Coronary artery (tissue), 2 donors: ENCODE measurements around the gene TAF15.

ENCODE experiments used
- DNase-seq: peaks from one replicate; pipeline ENCODE4 v3.0.0-alpha.2; 2017; ENCODE audit warnings: low spot score
- H3K27ac ChIP-seq, 2 donors: fragments of 200-600 bp; sonication (generic); one replicate each; pipeline ENCODE4 v1.5.1; 2016 to 2019
- H3K4me3 ChIP-seq: fragments of 200-600 bp; sonication (generic); 2 replicates; pipeline ENCODE4 v1.5.1; 2016; ENCODE audit warnings: mild to moderate bottlenecking, moderate library complexity
- TF ChIP-seq, protein P1 (sequence below): fragments of 200-600 bp; sonication (generic); IDR thresholded peaks from one replicate; pipeline ENCODE4 v1.5.1; 2019; ENCODE audit warnings: antibody characterized with exemption

Gene TAF15

DNA sequence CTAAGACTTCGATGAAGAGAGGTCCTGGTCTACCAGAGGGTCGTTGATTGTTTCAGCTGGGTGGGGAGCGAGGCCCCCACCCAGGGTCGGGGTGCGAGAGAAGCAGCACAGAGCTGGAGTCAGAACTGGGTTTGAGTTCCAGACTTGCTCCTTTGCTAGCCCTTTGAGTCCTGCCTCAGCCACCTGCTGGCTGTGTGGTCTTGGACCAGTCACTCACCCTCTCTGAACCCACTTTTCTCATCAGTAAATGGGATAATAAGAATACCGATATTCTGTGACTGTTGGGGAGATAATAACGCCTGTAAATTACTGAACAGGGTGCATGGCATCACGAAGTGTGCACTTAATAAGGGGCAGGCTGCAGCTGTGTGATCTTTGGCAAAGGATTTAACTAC, 13.4 kb upstream of the TAF15 start:
- Histone ChIP-seq H3K27ac (peak overlapping the region in 1 of 2 donors; percentile 81), H3K4me3 (peak overlapping the region; percentile 80)
- TF ChIP-seq, protein P1, sequence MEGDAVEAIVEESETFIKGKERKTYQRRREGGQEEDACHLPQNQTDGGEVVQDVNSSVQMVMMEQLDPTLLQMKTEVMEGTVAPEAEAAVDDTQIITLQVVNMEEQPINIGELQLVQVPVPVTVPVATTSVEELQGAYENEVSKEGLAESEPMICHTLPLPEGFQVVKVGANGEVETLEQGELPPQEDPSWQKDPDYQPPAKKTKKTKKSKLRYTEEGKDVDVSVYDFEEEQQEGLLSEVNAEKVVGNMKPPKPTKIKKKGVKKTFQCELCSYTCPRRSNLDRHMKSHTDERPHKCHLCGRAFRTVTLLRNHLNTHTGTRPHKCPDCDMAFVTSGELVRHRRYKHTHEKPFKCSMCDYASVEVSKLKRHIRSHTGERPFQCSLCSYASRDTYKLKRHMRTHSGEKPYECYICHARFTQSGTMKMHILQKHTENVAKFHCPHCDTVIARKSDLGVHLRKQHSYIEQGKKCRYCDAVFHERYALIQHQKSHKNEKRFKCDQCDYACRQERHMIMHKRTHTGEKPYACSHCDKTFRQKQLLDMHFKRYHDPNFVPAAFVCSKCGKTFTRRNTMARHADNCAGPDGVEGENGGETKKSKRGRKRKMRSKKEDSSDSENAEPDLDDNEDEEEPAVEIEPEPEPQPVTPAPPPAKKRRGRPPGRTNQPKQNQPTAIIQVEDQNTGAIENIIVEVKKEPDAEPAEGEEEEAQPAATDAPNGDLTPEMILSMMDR, result no peak
- no peak for DNase-seq

DNA sequence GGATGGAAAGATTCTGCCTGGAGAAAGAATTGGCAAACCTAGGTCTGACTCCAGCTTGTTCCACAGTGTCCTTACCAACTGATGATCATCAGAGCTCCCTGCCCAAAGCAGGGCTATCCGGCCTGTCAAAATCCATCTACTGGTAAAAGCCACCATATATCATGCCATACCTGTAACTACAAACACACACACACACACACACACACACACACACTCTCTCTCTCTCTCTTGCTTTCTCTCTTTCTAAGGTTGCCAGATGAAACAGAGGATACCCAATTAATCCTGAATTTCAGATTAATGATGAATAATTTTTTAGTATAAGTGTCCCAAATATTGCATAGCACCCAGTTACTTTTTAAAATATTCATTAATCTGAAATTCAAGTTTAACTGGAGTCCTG, 12.3 kb upstream of the TAF15 start:
- DNase-seq, result no peak
- no peak overlapping the region for H3K27ac ChIP-seq
- no peak overlapping the region for H3K4me3 ChIP-seq
- TF ChIP-seq, protein P1, result no peak

DNA sequence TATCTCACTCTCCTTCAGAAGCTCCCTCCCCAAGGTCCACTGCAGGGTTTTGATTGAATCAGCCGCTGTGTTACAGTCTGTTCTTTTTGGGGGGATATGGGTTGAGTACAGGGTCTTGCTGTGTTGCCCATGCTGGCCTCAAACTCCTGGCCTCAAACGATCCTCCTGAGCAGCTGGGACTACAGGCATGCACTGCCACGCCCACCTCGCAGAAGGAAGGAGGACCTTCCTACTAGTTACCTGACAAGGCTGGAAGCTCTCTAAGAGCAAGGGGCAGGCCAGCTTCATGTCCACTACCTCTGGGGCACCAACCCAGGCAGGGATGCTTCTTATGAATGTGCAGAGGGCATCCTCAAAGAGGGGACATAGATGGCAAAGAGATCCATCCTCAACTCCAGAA, 11.9 kb upstream of the TAF15 start:
- Histone ChIP-seq H3K27ac (no peak overlapping the region), H3K4me3 (no peak overlapping the region)
- TF ChIP-seq, protein P1, result no peak
- DNase-seq, result no peak

DNA sequence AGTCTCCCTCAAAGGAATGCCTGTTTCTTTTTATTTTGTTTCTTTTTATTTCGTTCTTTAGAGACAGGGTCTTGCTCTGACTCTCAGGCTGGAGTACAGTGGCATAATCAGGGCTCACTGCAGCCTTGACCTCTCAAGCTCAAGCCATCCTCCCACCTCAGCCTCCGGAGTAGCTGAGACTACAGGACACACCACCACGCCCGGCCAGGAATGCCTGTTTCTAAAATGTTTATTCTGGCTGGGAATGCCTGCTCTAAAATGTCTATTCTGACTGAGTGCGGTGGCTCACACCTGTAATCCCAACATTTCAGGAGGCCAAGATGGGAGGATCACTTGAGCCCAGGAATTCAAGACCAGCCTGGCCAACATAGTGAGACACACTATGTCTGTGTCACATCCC, 11.4 kb upstream of the TAF15 start:
- TF ChIP-seq, protein P1, result no peak
- no peak for DNase-seq
- Histone ChIP-seq H3K27ac (peak overlapping the region in 1 of 2 donors; percentile 35), H3K4me3 (no peak overlapping the region)

DNA sequence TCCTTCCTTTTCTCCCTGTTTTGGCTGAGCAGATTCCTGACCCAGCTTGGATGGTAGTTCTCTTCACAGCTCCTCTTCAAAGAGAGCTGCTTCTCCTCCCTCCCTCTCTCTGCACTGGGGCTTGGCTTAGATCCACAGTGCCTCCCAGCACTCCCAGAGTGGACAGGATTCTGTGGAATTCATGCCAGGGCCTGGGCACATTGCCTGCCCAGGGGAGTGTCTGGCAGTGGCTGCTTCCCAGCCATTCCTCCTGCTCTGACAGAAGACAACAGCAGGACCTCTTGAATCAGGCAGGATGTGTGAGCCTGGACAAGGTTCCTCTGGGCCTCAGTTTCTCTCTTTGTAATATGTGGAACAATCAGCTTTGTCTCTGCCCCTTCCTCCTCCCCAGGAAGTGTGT, 9.3 kb upstream of the TAF15 start:
- DNase-seq, result peak; percentile 87
- Histone ChIP-seq H3K4me3 (no peak overlapping the region), H3K27ac (peak overlapping the region; percentile 39 to 82)
- TF ChIP-seq, protein P1, result no peak

DNA sequence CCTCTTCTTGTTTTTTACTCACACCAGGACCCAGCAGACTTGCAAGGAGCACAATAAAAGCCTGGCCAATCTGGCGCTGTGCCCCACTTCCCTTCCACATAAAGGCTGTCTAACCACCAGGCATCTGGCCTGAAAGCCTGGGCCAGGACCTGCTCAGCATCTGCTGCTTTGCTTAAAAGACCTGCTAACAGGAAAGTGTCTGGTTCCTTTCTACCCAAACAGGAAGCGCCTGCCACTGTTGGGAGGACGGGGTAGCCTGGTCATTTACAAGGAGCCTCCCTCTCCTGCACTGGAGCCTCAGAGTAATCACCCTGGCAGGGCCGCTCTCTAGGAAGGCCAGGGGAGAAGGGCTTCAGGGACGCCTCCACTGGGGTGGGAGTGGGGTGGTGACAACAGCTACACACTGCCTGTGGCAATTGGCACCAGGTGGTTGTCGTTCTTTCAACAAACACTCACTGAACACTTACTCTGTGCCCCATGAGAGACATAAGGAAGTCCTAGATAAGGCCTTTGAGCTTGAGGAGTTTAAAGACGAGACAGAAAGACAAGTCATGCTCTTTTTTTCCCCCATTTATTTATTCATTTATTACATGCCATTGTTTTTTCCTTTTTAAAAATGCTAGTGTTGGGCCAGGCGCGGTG, 7.6 kb upstream of the TAF15 start:
- DNase-seq, result no peak
- TF ChIP-seq, protein P1, result no peak
- H3K27ac ChIP-seq, result peak overlapping the region in 1 of 2 donors; percentile 38
- no peak overlapping the region for H3K4me3 ChIP-seq

DNA sequence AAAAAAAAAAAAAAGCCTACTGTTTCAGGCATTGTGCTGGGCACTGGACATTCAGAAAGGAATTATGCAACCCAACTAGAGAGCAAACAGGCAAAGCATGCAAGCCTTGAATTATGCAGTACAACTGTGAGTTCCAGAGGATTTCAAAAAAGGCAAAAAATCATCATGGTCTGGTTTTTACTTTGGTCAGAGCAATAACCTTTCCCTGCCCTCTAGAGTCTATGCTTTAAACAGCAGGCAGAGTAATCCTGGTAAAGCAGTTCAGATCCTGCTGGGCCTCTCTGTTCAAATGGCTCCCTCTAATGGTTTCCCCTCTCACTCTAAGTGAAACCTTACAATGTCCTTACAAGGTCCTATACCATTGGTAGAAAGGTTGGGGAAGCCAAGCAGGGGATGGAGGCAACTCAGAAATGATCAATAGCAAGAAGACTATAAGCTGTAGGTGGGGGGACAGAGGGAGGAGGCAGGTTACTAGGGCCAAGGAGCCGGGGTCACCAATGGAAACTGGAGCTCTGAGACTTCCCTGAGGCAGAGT, 4.6 kb upstream of the TAF15 start:
- Histone ChIP-seq H3K4me3 (no peak overlapping the region), H3K27ac (peak overlapping the region; percentile 48 to 50)
- DNase-seq, result no peak
- TF ChIP-seq, protein P1, result peak; percentile 61
